Stimulated activated CD8-positive, alpha-beta memory T cell treated with anti-CD3 and anti-CD28 coated beads, Interleukin-4, amount 100 ng/mL, for 4 hours (primary cell): ENCODE results near the gene RAX2.
"Not testable (repeated sequence)": the region's sequence is repeated elsewhere in the genome, so short reads cannot be mapped to it uniquely, and the experiment has no call there.

ENCODE experiments used
- DNase-seq, 2 donors: peaks; one replicate each; pipeline ENCODE4 v3.0.0-alpha.2; 2020; ENCODE audit warnings: low read depth in 2 of 2, low spot score in 1 of 2

RAX2 gene

DNA sequence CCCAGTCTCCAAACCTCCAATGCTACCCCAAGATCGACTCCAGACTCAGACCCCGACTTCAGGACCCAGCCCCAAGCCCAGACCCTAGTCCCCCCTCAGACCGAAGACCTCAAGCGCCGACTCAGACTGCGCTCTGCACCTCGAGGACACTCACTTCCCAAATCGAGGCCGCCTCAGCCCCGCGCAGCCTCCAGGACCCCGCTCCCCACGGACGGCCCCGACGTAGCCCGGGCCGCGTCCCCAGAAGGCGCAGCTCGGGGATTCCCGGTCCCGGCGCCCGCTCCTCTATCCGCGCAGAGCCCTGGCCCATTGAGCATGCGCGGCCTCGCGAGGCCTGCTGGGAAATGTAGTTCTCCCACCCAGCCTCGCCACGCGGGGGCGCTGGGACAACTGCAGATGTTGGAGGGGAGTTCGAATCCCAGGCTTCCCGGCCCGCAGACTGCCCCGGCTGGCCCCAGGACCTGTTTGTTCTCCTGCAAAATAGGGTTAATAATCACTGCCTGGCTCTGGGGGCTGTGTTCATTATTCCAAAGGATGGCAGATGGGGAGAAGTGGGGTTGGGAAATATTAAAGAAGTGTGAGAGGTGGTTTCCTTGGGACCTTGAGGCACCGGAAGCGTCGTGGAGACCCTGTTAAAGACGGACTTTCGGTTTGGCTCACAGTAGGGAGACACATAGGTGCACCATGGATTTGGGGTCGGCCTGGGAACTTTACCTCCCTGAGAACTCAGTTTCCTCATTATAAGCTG lies 10.5 kb downstream of the RAX2 start, which contains the start of gene APBA3:
Gene APBA3, minus strand, starts transcription at position 311 of the 748 bp plus-strand sequence. CDS start 1,428 bp downstream, outside the sequence.
- peak; percentile 88 to 95 for DNase-seq

DNA sequence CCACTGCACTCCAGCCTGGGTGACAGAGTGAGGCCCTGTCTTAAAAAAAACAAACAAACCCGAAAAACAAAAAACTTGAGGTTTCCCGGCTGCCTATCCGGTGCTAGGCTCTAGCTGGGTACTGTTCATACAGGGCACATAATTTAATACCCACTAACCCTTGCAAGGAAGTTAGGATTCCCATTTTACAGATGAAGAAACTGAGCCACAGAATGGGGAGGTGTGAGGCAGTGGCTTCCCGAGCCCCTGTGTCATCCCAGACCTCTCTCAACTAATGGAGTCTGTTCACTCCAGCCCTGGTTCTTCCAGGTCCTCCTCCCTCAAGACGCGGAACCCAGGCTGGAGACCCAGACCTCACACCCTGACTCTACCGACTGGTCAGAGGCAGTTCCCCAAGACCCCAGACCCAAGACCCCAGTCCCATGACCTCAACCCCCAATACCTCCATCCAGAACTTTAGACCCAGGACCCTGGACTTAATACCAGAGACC lies 11.1 kb downstream of the RAX2 start:
- DNase-seq: no peak

DNA sequence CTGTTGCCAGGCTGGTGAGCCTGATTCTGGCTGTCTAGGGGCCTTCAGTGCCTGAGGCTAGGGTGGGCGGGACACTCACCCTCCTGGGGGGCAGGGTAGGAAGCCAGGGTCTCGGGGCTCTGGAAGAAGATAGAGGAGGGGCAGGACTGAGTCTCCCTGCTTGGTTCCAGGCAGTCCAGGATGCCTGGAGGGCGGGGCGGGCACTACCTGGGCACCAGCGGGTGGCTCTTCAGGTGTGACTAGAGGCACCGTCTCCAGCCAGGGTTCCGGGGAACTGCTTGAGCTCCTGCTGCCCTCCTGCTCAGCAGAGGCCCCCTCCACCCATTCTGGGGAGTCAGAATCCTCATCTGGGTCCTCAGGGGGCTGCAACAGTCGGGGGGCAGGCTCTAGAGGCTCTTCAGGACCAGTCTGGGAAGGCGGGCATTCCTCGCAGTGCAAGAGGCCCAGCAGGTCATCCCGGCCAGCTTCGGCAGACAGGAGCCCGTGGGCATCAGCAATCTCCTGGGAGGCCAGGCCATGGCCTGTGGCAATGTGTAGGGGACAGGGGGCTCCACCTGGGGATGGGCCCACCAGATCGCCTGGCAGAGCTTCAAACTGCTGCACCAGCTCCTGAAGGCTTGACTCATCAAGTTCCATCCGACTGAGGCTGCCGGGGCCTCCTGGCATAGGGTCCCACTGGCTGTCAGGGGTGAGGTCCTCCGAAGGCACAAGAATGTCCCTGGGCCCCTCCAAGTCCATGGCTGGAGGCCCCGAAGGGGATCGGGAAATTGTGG lies 12.4 kb downstream of the RAX2 start:
- DNase-seq: no peak

DNA sequence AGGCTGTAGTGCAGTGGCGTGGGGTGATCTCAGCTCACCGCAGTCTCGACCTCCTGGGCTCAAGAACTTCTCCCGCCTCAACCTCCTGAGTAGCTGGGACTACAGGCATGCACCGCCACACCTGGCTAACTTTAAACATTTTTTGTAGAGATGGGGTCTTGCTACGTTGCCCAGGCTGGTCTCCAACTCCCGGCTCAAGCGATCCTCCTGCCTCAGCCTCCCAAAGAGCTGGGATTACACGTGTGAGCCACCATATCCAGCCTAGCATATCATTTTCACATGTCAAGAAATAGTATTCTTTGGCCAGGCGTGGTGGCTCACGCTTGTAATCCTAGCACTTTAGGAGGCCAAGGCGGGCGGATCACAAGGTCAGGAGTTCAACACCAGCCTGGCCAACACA lies 13.7 kb downstream of the RAX2 start:
- not testable (repeated sequence) for DNase-seq

DNA sequence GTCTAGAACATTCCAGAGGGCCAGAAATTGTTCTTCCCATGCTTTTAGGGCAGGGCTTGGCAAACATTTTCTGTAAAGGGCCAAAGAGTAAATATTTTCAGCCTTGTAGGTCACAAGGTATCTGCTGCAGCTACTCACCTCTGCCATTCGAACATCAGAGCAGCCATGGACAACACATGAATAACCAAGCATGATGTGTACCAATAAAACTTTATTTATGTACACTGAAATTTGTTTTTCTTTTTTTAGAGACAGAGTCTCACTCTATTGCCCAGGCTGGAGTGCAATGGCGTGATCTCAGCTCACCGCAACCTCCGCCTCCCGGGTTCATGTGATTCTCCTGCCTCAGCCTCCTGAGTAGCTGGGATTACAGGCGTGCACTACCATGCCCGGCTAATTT lies 14.3 kb downstream of the RAX2 start:
- not testable (repeated sequence) for DNase-seq

DNA sequence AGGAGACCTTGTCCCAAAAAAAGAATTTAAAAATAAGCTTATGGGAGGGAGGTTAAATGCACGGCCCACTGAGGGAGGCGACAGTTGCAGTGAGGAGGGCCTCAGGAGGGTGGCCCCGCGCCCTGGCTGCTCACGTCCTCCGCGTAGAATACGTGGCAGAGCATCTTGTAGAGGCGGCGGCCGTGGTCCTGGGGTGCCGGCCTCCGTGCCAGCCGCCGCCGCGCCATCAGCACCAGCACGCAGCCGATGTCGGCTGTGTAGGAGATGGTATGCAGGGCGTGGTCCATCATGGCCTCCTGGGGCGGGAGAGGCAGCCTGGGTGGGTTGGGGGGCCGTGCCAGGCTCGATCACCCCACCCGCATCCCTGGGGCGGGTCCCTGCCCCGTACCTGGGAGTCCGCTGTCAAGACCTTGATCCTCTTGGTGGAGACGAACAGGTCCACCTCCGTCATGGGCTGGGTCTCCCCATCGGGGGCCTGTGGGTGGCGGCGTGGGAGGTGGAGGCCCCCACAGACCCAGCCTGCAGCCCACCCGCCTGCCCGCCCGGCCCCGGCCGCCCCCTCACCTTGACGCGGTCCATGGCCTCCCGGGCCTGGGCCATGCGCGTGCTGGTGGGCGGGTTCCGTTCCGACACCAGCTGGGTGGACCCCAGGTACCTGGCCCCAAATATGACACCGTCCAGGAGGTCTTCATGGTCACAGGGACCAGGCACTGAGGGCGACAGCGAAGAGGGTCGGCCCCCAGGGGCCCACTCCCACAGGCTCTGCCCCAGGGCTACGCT lies 18.2 kb downstream of the RAX2 start:
- DNase-seq: no peak

DNA sequence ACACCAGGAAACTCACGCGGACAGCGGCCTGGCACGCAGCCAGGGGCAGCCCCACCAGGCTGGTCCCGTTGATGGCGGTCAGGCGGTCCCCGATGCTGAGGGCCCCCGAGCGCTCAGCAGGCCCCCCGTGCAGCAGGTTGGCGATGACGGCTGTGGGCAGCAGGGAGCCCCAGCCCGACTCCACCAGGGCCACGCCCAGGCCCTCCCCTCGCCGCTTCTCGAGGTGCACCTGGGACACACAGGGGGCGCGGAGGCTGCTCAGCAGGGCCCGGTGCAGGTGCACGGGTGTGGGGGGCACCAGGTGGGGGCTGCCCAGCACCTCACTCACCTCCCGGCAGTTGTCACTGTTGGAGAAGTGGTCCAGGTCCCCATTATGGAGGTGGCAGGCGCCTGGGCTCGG lies 19.5 kb downstream of the RAX2 start:
- no peak for DNase-seq

DNA sequence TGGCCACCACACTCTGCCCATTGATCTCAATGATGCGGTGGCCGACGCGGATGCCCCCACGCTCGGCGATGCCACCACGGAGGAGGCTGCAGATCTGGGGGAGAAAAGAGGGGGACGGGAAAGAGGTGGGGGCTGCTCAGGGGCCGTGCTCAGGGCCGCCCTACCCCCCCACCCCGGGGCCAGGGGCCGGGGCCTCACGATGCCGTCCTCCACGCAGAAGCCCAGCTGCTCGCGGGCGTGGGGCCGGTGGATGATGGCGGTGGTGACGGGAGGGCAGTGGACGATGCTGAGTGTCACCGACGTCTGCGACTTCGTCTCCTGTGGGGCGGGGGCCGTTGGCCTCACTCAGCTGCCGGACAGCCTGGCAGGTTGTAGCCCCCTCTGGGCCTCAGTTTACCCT lies 20.8 kb downstream of the RAX2 start:
- no peak for DNase-seq

DNA sequence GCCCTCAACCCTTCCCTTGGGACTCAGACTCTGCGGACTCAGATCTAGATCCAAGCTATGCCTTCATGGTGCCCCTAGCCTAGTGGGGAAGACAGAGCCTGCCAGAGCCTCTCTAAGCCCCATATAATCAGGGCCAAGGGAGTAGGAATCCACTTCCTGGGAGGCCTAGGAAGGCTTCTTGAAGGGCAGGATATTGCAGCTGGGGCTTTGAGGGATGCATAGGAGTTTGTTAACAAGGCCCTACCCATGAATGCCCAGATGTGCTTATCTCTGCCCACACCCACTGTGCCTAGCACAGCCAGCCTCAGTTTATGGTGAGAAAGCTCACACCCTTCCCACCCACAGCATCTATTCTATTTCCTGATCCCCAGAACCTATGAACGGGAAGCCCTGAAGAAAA lies 21.8 kb downstream of the RAX2 start:
- DNase-seq: no peak

DNA sequence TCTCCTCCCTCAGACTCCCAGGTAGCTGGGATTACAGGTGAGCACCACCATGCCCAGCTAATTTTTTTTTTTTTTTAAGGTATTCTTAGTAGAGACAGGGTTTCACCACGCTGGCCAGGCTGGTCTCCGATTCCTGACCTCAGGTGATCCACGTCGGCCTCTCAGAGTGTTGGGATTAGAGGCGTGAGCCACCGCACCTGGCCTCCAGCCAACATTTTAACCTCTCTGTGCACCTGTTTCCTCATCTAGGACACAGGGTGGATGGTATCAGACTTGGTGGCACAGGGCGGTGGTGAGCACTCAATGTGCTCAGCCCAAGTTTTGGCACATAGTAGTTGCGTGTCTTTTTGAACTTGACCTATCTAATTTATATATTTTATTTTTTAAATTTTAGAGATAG lies 23.1 kb downstream of the RAX2 start:
- no peak for DNase-seq

DNA sequence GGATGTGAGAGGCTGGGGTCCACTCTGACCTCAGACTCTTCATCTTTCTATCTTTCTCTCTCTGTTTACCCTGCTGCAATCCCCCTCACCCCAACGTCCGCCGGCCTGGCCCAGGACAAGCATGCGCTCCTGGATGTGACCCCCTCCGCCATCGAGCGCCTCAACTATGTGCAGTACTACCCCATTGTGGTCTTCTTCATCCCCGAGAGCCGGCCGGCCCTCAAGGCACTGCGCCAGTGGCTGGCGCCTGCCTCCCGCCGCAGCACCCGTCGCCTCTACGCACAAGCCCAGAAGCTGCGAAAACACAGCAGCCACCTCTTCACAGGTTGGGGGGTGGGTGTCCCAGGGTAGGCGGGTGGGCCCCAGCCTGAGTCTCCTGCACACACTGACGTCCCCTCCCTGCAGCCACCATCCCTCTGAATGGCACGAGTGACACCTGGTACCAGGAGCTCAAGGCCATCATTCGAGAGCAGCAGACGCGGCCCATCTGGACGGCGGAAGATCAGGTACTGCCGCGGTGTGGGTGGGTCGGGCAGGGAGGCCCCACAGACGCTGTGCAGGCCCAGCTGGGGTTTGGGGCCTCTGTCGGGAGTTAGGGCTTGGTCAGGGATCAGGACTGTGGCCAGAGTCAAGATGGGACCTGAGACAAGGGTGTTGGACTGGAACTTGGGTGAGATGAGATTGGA lies 25.5 kb downstream of the RAX2 start:
- DNase-seq: no peak

DNA sequence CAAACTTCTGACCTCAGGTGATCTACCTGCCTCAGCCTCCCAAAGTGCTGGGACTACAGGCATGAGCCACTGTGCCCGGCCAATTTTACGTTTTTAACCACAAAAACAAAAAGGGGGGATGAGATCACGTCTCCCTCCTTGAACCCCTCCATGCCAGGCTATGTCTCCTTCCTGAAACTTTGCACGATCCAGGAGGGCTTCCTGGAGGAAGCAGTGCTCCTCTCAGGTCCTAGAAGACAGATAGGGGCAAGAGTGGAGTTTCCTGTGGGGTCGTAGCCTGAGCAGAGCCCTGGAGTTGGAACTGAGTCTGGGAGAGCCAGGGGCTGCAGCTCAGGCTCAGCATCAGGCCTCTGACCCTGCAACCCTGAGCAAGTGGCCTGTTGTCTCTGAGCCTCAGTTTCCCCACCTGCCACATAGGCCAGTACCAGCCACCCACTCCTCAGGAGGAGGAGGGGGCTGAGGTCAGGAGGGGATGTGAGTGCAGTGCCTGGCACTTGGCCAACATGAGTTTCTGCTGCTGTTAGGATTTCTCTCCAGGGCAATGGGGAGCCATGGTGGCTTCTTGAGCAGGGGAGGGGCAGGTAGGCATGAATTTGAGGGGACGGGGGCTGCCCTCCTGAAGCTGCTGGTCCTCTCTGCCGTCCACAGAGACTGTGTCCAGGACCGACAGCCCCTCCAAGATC lies 26.5 kb downstream of the RAX2 start:
- no peak for DNase-seq

DNA sequence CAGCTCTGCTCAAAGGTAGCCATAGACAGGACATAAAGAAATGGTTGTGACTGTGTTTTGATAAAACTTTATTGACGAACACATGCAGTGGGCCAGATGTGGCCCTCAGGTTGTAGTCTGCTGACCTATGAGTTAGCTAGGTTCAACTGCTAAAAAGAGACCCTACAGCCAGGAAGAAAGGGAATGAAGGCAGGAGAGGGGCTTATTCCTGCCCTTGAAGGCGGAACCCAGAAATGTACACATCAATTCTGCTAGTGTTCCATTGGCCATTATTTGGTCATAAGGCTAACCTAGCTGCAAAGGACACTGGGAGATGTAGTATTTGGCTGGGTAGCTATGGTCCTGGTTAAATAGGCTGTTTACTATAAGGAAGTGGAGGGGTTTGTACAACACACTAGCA lies 28.5 kb downstream of the RAX2 start:
- no peak for DNase-seq

DNA sequence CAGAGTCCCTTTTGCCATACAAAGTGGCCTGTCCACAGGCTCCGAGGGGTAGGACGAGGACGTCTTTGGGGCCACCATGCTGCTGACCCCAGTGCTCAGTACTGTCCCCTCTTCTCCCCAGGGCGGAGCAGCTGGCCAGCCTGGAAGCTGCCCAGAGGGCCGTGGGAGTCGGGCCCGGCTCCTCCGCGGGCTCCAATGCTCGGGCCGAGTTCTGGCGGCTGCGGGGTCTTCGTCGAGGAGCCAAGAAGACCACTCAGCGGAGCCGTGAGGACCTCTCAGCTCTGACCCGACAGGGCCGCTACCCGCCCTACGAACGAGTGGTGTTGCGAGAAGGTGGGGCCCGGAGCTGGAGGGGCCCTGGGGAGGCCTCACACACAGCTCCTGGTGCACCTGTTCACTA lies 31.6 kb downstream of the RAX2 start:
- DNase-seq: no peak

DNA sequence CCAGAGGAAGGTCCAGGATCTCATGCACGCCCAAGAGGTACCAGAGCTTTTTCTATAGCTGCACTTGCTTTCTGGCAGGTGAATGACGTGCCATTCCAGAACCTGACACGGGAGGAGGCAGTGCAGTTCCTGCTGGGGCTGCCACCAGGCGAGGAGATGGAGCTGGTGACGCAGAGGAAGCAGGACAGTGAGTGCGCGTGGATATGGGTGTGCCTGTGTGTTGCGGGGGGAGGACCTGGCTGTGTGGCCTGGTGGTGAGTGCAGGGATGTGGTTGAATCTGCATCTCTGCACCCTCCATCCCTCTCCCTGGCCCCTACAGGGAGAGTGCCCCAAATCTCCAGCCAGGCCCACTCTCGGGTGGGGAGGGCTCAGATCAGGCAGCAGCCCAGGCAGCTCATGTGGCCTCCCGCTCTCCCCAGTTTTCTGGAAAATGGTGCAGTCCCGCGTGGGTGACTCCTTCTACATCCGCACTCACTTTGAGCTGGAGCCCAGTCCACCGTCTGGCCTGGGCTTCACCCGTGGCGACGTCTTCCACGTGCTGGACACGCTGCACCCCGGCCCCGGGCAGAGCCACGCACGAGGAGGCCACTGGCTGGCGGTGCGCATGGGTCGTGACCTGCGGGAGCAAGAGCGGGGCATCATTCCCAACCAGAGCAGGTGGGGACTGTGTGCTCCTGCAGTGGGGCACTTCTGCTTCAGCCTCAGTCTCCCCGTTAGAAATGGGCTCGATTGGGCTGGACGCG lies 33.4 kb downstream of the RAX2 start:
- DNase-seq: no peak

DNA sequence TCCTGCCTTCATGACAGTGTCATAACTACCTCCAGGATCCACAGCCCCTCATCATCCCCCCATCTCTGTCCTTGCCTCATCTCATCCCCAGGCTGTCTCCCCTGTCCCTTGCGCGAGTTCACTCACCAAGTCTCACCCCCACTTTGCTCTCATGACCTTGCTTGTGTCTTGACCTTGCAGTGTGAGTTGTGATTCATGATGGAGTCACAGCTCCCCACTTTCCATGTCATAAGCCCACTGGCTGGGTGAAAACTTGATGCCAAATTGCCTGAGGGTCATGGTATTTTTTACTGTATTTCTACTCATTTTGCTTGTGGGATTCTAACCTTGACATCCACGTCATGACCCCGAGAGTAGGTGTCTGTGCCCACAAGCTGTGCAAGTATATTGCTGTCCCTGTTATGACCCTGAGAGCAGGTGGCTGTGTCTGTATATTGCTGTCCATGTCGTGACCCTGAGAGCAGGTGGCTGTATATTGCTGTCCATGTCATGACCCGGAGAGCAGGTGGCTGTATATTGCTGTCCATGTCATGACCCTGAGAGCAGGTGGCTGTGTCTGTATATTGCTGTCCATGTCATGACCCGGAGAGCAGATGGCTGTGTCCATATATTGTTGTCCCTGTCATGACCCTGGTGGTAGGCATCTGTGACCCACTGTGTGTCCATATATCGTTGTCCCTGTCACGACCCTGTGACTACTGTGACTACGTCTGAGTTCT lies 34.4 kb downstream of the RAX2 start:
- no peak for DNase-seq

DNA sequence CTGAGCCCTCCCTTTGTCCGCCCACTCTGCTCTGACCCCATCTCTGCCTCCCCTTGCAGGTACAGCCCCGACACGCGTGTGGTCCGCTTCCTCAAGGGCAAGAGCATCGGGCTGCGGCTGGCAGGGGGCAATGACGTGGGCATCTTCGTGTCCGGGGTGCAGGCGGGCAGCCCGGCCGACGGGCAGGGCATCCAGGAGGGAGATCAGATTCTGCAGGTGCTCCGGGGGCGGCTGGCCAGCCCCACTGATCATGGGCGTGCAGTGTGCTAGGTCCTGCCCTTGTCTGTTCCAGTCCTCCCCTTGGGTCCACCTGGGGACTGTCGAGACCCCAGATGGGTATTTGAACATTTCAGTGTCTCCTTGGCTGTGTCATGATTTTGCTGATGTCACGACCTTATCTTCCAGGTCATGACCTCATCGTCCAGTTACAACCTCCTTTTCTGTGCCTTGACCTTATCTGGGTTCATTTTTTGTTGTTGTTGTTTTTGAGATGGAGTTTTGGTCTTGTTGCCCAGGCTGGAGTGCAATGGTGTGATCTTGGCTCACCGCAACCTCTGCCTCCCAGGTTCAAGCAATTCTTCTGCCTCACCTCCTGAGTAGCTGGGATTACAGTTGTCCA lies 35.8 kb downstream of the RAX2 start:
- no peak for DNase-seq

DNA sequence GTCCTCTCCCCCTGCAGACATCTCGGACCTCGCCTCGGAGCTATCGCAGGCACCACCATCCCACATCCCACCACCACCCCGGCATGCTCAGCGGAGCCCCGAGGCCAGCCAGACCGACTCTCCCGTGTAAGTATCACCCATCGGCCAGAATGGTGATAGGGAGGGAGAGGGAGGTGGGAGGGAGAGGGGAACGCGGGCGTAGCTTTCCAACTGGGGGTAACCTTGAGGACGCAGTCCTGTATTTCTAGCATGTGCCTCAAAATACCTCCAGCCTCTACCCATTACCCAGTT lies 37.8 kb downstream of the RAX2 start:
- DNase-seq: no peak
